Measurements from ENCODE around the gene FOXE3.

Gene FOXE3

GRCh38 chr1:47435506-47436303, 19.6 kb downstream of the FOXE3 start:
- DNase-seq (ENCODE audit: low read depth) = no peak

GRCh38 chr1:47436304-47436978, 20.4 kb downstream of the FOXE3 start:
- peak; percentile 84 for DNase-seq (ENCODE audit: low read depth)

- peak; percentile 54 for DNase-seq (ENCODE audit: low read depth)
Measured at GRCh38 chr1:47436979-47437446, 20.9 kb downstream of the FOXE3 start.

GRCh38 chr1:47437447-47438164, 21.5 kb downstream of the FOXE3 start, which contains the start of gene FOXD2:
Gene FOXD2, plus strand, starts transcription at chr1:47438044. Its CDS starts 92 bp downstream, at chr1:47438136.
- peak; percentile 87 for DNase-seq (ENCODE audit: low read depth)

- no peak for DNase-seq (ENCODE audit: low read depth)
Measured at GRCh38 chr1:47438165-47439016, 22.3 kb downstream of the FOXE3 start.

GRCh38 chr1:47439017-47439818, 23.1 kb downstream of the FOXE3 start:
- no peak for DNase-seq (ENCODE audit: low read depth)

- DNase-seq (ENCODE audit: low read depth) = no peak
Measured at GRCh38 chr1:47439819-47440598, 23.9 kb downstream of the FOXE3 start.

- no peak for DNase-seq (ENCODE audit: low read depth)
Measured at GRCh38 chr1:47440599-47441081, 24.6 kb downstream of the FOXE3 start.

- DNase-seq (ENCODE audit: low read depth) = no peak
Measured at GRCh38 chr1:47441450-47442106, 25.5 kb downstream of the FOXE3 start.

- DNase-seq (ENCODE audit: low read depth) = no peak
Measured at GRCh38 chr1:47442202-47442601, 26.1 kb downstream of the FOXE3 start.

GRCh38 chr1:47442842-47443529, 26.9 kb downstream of the FOXE3 start:
- no peak for DNase-seq (ENCODE audit: low read depth)

GRCh38 chr1:47443530-47444296, 27.6 kb downstream of the FOXE3 start:
- DNase-seq (ENCODE audit: low read depth) = no peak

- no peak for DNase-seq (ENCODE audit: low read depth)
Measured at GRCh38 chr1:47444297-47444561, 28.1 kb downstream of the FOXE3 start.

- no peak for DNase-seq (ENCODE audit: low read depth)
Measured at GRCh38 chr1:47444562-47445465, 28.7 kb downstream of the FOXE3 start.

GRCh38 chr1:47445823-47446550, 29.9 kb downstream of the FOXE3 start:
- DNase-seq (ENCODE audit: low read depth) = no peak

- no peak for DNase-seq (ENCODE audit: low read depth)
Measured at GRCh38 chr1:47448462-47449222, 32.6 kb downstream of the FOXE3 start.
